Common myeloid progenitor, CD34-positive (primary cell): ENCODE data around the gene RFT1.

ENCODE experiments used
- CTCF ChIA-PET: fragments of 350-600 bp; sonication (Branson Sonifier 250); formaldehyde crosslinking; loops from one replicate; lab custom pipeline; 2021; ENCODE audit warnings: antibody characterized with exemption; lab: Charles Lee
- POLR2A ChIA-PET: fragments of 350-600 bp; sonication (Branson Sonifier 250); formaldehyde crosslinking; loops from one replicate; lab custom pipeline; 2021; ENCODE audit warnings: antibody characterized with exemption; lab: Charles Lee
- DNase-seq, 3 donors: peaks; one replicate each; pipeline versions ENCODE4 v3.0.0 to v3.0.0-alpha.2; 2013
- H3K27ac ChIP-seq, 2 experiments: 1 replicate in 1 of 2; 2 replicates in 1 of 2; pipeline ENCODE4 v1.7.0; 2013; ENCODE audit warnings: inconsistent platforms in 2 of 2, low read length in 2 of 2, mild to moderate bottlenecking in 2 of 2, low read depth in 1 of 2, moderate library complexity in 1 of 2; ENCODE audit not compliant: severe bottlenecking in 2 of 2, insufficient read depth in 1 of 2, poor library complexity in 1 of 2
- H3K27me3 ChIP-seq, 5 experiments: replicated peaks in 2 of 5; 1 replicate in 3 of 5; 2 replicates in 2 of 5; pipeline versions ENCODE4 v1.6.1 to v1.7.0; 2013; ENCODE audit warnings: low read length in 4 of 5, mild to moderate bottlenecking in 2 of 5, moderate library complexity in 2 of 5, inconsistent platforms in 1 of 5; ENCODE audit not compliant: insufficient read depth in 5 of 5, control insufficient read depth in 4 of 5
- H3K36me3 ChIP-seq, 4 experiments: 1 replicate in 2 of 4; 2 replicates in 2 of 4; pipeline versions ENCODE4 v1.6.1 to v1.7.0; 2013; ENCODE audit warnings: low read length in 3 of 4, control low read depth in 1 of 4, mild to moderate bottlenecking in 1 of 4; ENCODE audit not compliant: control insufficient read depth in 4 of 4, insufficient read depth in 4 of 4
- H3K4me1 ChIP-seq, 4 experiments: 1 replicate in 3 of 4; 2 replicates in 1 of 4; pipeline versions ENCODE4 v1.6.1 to v1.7.1; 2013; ENCODE audit warnings: low read length in 3 of 4, mild to moderate bottlenecking in 3 of 4, control low read depth in 1 of 4, inconsistent platforms in 1 of 4, moderate library complexity in 1 of 4; ENCODE audit not compliant: control insufficient read depth in 4 of 4, insufficient read depth in 4 of 4; ENCODE audit errors: control extremely low read depth in 1 of 4
- H3K4me3 ChIP-seq, 7 experiments: 1 replicate in 4 of 7; 2 replicates in 3 of 7; pipeline versions ENCODE4 v1.5.1 to v1.7.0; 2013; ENCODE audit warnings: mild to moderate bottlenecking in 7 of 7, low read length in 6 of 7, moderate library complexity in 6 of 7, inconsistent platforms in 2 of 7, low read depth in 2 of 7, control low read depth in 1 of 7; ENCODE audit not compliant: insufficient read depth in 4 of 7, control insufficient read depth in 1 of 7; ENCODE audit errors: extremely low read depth in 1 of 7
- H3K9me3 ChIP-seq, 5 experiments: 1 replicate in 4 of 5; 2 replicates in 1 of 5; pipeline versions ENCODE4 v1.6.1 to v1.7.1; 2013; ENCODE audit warnings: low read length in 4 of 5, mild to moderate bottlenecking in 2 of 5, inconsistent platforms in 1 of 5, low read depth in 1 of 5, moderate library complexity in 1 of 5; ENCODE audit not compliant: control insufficient read depth in 4 of 5, insufficient read depth in 2 of 5; ENCODE audit errors: control extremely low read depth in 1 of 5
- WGBS: methylation state at CpG from one replicate; pipeline ENCODE4 v1.1.5; 2013; ENCODE audit not compliant: insufficient coverage; 5-methylcytosine and 5-hydroxymethylcytosine counted together

RFT1 gene

DNA sequence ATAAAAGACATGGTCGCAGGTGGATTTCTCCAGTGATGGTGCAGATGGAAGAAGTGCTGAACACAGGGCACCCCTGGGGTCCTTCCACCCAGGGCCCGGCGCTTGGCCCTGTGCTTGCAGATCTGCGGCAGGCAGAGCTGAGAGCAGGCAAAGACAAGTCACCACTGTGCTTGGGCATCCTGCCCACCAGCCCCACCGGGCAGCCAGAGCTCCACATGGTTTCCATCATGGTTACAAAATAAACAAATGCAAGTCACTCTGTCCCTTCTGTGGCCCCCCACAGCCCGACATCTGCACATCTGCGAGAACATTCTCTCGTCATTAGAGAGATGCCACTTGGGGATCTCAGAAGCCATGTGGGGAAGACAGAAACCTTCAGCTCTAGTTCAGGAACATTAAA is 46.7 kb downstream of the RFT1 start:
- peaks cover 0 to 8% (median 2%) of the 10 kb centered on the region in 4 experiments for H3K36me3 ChIP-seq
- peaks cover 0 to 3% (median 0%) of the 10 kb centered on the region in 4 experiments for H3K4me1 ChIP-seq
- H3K4me3 ChIP-seq = no peak overlapping the region
- H3K27ac ChIP-seq = no peak overlapping the region
- WGBS = 88% methylated on average over 4 of the region's 8 CpGs
- no peaks in the 10 kb centered on the region for H3K27me3 ChIP-seq
- ChIA-PET POLR2A (no interaction called here), CTCF (interaction anchor here (0.6 to 1.4 kb wide), 4 partner anchors 12 to 747 kb away, joined by 3 to 4 read pairs (median 4); no protein-coding TSS in a partner anchor)
- H3K9me3 ChIP-seq = no peaks in the 10 kb centered on the region
- DNase-seq = peak; percentile 64 to 80 (median 74)

DNA sequence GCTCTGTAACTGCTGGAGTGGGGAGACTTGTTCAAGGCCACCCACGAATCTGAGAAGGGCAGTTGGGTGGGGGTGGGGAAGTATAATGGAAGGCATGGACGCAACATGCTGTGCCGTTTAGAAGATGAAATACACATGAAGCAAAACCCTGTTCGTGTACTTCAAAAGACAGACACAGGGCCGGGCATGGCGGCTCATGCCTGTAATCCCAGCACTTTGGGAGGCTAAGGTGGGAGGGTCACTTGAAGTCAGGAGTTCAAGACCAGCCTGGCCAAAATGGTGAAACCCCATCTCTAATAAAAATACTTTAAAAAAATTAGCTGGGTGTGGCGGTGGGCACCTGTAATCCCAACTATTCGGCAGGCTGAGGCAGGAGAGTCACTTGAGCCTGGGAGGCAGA is 47.5 kb downstream of the RFT1 start:
- H3K4me1 ChIP-seq = peaks cover 0 to 3% (median 0%) of the 10 kb centered on the region in 4 experiments
- H3K36me3 ChIP-seq = peaks cover 0 to 6% (median 0%) of the 10 kb centered on the region in 4 experiments
- H3K27ac ChIP-seq = no peak overlapping the region
- no peaks in the 10 kb centered on the region for H3K27me3 ChIP-seq
- no peak overlapping the region for H3K4me3 ChIP-seq
- POLR2A ChIA-PET = no interaction called here
- WGBS = 82% methylated on average over 3 of the region's 8 CpGs
- CTCF ChIA-PET = interaction anchor here (1.3 to 1.4 kb wide), 2 partner anchors 13 to 191 kb away, joined by 3 read pairs; no protein-coding TSS in a partner anchor
- DNase-seq = no peak
- H3K9me3 ChIP-seq = no peaks in the 10 kb centered on the region

DNA sequence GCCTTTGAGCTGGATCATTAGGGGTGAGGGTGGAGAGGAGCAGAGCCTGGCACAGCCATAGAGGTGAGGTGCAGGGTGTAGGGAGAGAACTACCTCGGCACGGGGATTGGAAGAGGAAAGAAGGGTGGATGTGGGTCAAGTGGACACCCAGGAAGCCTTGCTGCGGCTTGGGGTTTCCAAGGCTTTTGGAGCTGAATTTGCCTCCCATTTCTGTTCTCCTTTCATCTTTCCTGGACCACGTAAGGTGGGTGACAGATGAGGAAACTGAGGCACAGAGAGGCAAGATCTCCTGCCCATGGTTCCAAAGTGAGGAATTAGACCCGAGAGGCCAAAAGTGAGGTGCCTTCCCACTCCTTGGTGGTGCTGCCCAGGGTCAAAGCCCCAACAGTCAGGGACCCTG is 48.9 kb downstream of the RFT1 start:
- Histone ChIP-seq H3K4me3 (no peak overlapping the region), H3K36me3 (peaks cover 0 to 2% (median 0%) of the 10 kb centered on the region in 4 experiments), H3K27ac (no peak overlapping the region), H3K27me3 (no peaks in the 10 kb centered on the region), H3K4me1 (peaks cover 0 to 3% (median 0%) of the 10 kb centered on the region in 4 experiments), H3K9me3 (no peaks in the 10 kb centered on the region)
- POLR2A ChIA-PET = no interaction called here
- no peak for DNase-seq
- CTCF ChIA-PET = interaction anchor here (1.4 kb wide), 1 partner anchor 24 kb away, joined by 4 read pairs; no protein-coding TSS in a partner anchor
- 98% methylated on average over 5 of the region's 5 CpGs for WGBS

DNA sequence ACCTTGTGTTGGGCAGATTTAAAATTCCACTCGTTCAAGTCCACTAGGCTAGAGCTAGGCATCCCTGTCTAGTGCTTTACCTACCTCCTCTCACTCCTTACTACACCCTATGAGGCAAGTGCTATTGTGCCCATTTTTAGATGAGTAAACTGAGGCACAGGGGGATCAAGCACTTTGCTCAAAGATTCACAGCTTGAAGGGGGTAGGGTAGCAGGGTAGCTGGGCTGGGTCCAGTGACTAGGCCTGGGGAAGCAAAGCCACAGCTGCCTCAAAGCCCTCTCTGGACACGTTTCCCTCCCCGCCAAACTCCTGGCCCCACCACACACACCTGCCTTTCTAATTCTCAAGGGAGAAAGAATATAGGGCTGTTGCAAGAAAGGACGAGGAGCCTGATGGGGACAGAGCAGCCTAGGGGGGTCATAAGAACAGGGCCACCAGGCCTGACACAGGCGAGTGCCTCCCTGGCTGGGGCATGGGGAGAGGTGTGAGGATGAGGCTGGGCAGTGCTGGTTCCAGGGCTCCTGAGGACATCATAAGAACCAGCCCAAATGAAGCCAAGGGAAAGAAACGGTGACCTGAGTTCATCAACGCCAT is 49.5 kb downstream of the RFT1 start:
- 95% methylated on average over 4 of the region's 7 CpGs for WGBS
- POLR2A ChIA-PET = no interaction called here
- H3K27ac ChIP-seq = no peak overlapping the region
- no peaks in the 10 kb centered on the region for H3K27me3 ChIP-seq
- peaks cover 0 to 3% (median 1%) of the 10 kb centered on the region in 4 experiments for H3K4me1 ChIP-seq
- H3K4me3 ChIP-seq = no peak overlapping the region
- no peak for DNase-seq
- CTCF ChIA-PET = interaction anchor here (1.4 kb wide), 1 partner anchor 23 kb away, joined by 4 read pairs; no protein-coding TSS in a partner anchor
- no peaks in the 10 kb centered on the region for H3K9me3 ChIP-seq
- H3K36me3 ChIP-seq = peaks cover 0 to 2% (median 0%) of the 10 kb centered on the region in 4 experiments

DNA sequence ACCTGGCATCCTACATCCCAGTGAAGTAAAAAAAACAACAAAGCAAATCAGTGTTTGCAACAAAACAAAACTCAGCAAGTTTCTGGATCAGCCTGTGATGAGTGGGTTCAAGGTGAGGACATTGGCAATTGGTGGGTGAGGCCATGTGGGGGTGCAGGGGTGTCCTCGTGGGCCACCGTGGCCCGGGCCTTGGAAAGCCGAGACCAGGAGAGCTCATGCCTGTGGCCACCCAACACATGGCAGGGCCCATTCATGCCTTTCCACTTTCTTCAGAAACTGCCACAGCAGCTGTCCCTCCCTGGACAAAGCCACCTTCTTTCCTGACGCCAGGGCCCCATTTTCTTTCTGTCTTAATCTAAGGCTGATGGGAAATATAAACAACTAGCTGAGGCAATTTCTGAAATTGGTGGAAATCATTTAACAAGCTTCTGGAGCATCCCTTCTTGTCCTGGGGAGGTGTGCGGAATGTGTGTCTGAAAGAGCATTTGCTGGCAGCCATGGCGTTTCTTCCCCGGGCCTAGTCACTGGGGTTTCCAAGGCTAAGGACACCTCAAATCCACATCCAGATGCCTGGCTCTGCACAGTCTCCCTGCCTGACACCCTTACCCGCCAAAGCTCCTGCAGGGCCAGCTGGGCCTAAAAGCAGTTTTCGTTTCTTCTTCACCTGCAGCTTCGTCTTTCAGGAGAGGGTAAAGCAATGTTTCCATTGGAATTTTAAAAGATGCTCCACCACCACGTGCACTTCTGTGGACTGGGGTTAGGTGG is 50.3 kb downstream of the RFT1 start:
- peaks cover 0 to 3% (median 1%) of the 10 kb centered on the region in 4 experiments for H3K4me1 ChIP-seq
- peaks cover 0 to 2% (median 0%) of the 10 kb centered on the region in 4 experiments for H3K36me3 ChIP-seq
- DNase-seq = no peak
- H3K27me3 ChIP-seq = no peaks in the 10 kb centered on the region
- POLR2A ChIA-PET = no interaction called here
- H3K27ac ChIP-seq = no peak overlapping the region
- no peaks in the 10 kb centered on the region for H3K9me3 ChIP-seq
- 97% methylated on average over 11 of the region's 12 CpGs for WGBS
- CTCF ChIA-PET = no interaction called here
- no peak overlapping the region for H3K4me3 ChIP-seq

DNA sequence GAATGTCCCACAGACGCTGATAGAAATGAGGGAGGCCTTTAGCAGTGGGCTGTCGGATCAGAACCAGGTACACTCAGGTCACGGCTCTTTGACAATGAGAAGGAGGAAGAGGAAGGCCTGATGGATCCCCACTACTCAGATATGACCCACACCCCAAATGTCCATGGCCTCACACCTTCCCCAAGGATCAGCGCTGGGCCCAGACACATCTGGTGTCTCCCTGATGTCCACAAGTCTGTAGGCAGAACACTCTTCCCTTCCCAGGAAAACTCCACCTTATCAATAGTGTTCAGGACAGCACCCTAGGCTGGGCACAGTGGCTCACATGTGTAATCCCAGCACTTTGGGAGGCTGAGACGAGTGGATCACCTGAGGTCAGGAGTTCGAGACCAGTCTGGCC is 51.1 kb downstream of the RFT1 start:
- ChIA-PET POLR2A (no interaction called here), CTCF (interaction anchor here (1.2 kb wide), 1 partner anchor 35 kb away, joined by 3 read pairs; no protein-coding TSS in a partner anchor)
- no peak for DNase-seq
- no peaks in the 10 kb centered on the region for H3K27me3 ChIP-seq
- no peak overlapping the region for H3K4me3 ChIP-seq
- 100% methylated on average over 4 of the region's 6 CpGs for WGBS
- no peak overlapping the region for H3K27ac ChIP-seq
- no peaks in the 10 kb centered on the region for H3K9me3 ChIP-seq
- no peaks in the 10 kb centered on the region for H3K36me3 ChIP-seq
- H3K4me1 ChIP-seq = peaks cover 0 to 3% (median 1%) of the 10 kb centered on the region in 4 experiments

DNA sequence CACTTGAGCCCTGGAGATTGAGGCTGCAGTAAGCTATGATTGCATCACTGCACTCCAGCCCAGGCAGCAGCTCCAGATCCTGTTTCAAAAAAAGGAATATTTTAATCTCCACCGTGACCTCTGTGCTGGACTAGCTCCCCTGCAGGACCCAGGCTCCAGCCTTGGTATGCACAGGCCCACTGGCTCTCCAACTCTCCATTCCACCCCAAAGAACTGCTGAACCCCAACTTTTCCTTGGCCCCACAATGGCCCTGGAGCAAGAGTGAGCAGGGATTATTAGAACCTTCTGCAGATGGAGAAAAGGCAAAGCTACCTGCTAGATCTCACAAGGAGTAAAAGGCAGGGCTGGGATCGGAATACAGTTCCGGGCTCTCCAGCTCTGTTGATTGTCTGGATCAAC is 51.6 kb downstream of the RFT1 start:
- CTCF ChIA-PET = interaction anchor here (1.2 kb wide), 1 partner anchor 36 kb away, joined by 3 read pairs; no protein-coding TSS in a partner anchor
- DNase-seq = no peak
- Histone ChIP-seq H3K36me3 (no peaks in the 10 kb centered on the region), H3K9me3 (no peaks in the 10 kb centered on the region), H3K27ac (no peak overlapping the region), H3K4me1 (peaks cover 0 to 4% (median under 1%) of the 10 kb centered on the region in 4 experiments), H3K4me3 (no peak overlapping the region), H3K27me3 (no peaks in the 10 kb centered on the region)
- POLR2A ChIA-PET = no interaction called here
- WGBS = 93% methylated on average over 3 of the region's 3 CpGs
